ENCODE data around the gene ADPRM.

DNA sequence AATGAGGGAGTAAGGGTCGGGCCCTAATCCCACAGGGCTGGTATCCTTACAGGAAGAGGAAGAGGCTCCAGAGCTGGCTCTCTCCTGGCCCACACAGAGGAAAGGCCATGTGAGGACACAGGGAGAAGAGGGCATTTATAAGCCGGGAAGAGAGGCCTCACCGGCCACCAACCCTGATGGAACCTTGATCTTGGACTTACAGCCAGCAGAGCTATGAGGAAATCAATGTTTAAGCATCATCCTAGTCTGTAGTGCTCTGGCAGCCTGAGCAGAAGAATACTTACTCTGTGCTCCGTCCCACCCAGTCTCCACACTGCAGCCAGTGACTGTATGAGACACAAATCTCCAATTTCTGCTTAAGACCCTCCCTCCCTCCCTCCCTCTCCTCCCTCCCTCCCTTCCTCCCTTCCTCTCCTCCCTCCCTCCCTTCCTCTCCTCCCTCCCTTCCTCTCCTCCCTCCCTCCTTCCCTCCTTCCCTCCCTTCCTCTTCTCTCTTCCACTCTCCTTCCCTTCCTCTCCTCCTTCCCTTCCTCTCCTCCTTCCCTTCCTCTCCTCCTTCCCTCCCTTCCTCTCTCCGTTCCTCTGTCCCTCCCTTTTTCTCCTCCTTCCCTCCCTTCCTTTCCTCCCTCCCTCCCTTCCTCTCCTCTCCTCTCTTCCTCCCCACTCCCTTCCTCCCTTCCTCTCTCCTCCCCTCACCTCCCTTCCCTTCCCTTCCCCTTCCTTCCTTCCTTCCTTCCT, 41.3 kb downstream of the ADPRM start:
- TF ChIP-seq, protein P1, sequence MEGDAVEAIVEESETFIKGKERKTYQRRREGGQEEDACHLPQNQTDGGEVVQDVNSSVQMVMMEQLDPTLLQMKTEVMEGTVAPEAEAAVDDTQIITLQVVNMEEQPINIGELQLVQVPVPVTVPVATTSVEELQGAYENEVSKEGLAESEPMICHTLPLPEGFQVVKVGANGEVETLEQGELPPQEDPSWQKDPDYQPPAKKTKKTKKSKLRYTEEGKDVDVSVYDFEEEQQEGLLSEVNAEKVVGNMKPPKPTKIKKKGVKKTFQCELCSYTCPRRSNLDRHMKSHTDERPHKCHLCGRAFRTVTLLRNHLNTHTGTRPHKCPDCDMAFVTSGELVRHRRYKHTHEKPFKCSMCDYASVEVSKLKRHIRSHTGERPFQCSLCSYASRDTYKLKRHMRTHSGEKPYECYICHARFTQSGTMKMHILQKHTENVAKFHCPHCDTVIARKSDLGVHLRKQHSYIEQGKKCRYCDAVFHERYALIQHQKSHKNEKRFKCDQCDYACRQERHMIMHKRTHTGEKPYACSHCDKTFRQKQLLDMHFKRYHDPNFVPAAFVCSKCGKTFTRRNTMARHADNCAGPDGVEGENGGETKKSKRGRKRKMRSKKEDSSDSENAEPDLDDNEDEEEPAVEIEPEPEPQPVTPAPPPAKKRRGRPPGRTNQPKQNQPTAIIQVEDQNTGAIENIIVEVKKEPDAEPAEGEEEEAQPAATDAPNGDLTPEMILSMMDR (conservative IDR thresholded peaks at IDR 0.05 in 1 of 2, IDR thresholded peaks at IDR 0.05 in 1 of 2; ENCODE audit: low read depth in 1 of 2, low read length in 2 of 2): no peak
- TF ChIP-seq EZH2 (IDR thresholded peaks at IDR 0.05; ENCODE audit: low read length, missing control alignments): no peak
